Endometrium (tissue), 2 donors: Measurements from ENCODE around the gene LIPG.
A peak's percentile ranks its signal among the peaks of the same experiment; 100 is the strongest.

Experiments
- FAIRE-seq: peaks from 2 replicates; lab custom pipeline; 2012; peaks lifted over from hg19 to GRCh38; lab: Jason Lieb, UNC
- donor health status: control.
- donor health status: control.

Gene LIPG

GRCh38 chr18:49546719-49547273, 15.1 kb upstream of the LIPG start:
- no peak for FAIRE-seq

DNA sequence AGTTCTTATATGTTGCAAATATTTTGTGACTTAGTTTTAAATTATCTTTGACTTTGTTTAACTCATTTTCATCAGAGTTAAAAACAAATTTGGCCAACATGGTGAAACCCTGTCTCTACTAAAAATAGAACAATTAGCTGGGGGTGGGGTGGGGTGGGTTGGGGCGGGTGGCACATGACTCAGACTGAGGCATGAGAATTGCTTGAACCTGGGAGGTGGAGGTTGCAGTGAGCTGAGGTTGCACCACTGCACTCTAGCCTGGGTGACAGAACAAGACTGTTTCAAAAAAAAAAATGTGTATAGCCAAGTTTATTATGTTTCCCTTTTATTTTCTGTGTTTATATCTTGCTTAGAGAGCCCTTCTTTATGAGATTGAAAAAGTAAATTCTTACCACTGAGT, 14.2 kb upstream of the LIPG start:
- FAIRE-seq, result no peak

DNA sequence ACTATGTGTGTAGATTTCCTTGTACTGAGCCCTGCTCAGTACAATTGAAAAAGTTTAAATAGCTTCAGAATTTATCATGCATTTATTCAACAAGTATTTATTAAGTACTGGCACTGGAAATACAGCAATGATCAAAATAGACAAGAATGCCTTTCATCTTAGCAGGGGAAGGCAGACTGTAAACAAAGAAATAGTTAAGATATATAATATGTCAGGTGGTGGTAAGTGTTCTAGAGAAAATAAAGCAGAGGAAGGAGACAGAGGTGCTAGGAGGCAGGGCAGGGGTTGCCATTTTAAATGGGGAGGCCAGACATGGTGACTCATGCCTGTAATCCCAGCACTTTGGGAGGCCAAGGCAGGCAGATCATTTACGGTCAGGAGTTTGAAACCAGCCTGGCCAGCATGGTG, 13.6 kb upstream of the LIPG start:
- peak; percentile 80 for FAIRE-seq

DNA sequence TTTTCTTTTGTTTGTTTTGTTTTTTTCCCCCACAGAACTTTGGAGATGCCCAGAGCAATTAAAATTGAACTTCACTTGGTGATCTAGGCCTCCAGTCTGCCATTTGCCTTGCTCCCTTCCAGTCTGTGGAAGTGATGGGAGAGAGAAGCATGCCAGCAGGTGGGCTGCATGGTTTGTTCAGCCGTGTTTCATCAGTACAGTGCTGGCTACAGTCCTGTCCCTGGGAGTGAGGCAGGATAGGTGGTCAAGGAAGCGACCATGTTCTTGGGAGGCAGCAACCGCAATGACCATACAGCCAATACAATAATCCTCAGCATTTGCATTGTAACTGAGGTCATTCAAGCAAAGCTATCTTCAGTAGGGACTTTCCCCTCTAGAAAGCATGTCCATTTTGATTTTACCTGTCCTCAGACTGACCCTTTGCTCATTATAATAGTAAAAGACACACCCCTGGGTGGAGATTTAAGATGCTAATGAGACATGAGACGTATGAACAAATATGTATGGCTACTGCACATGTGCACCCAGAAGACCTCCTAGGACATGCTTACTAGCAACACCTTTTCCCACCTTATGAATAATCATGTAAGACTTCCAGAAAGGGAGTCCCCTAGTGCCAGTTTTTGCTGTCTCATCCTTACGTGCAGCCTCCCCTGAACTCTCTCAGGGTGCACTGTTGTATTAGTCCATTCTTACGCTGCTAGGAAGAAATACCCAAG, 11.1 kb upstream of the LIPG start:
- no peak for FAIRE-seq

DNA sequence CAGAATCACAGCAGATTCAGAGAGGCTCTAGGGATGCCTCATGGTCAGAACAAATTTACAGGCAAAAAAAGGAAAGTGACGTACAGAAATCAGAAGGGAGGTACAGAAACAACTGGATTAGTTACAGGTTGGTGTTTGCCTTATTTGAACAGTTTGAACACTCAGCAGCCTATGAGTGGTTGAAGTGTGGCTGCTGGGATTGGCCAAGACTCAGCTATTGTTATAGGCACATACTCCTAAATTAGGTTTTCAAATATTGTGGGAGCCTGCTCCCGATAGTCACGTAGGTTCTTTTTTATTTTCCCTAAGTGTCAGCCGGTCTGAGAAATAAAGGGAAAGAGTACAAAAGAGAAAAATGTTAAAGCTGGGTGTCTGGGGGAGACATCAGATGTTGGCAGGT, 8.9 kb upstream of the LIPG start:
- no peak for FAIRE-seq

GRCh38 chr18:49555641-49556040, 6.2 kb upstream of the LIPG start:
- FAIRE-seq, result no peak

DNA sequence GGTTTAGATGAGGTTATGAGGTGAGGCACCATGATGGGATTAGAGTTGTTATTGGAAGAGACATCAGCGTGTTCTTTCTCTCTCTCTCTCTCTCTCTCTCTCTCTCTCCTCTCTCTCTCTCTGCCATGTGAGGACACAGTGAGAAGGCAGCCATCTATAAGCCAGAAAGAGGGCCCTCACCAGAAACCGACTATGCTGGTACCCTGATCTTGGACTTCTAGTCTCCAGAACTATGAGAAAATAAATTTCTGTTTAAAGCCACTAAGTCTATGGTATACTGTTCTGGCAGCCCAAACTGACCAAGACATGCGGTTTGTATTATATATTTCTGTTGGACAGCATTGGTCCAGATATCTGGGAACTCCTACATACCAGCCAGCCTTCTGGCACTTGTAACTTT, 3.5 kb upstream of the LIPG start:
- FAIRE-seq, result no peak

GRCh38 chr18:49559326-49559931, 2.4 kb upstream of the LIPG start:
- FAIRE-seq, result peak; percentile 92

GRCh38 chr18:49560277-49560623, 1.6 kb upstream of the LIPG start:
- no peak for FAIRE-seq

GRCh38 chr18:49560624-49561288, 1.1 kb upstream of the LIPG start:
- FAIRE-seq, result no peak

- FAIRE-seq, result no peak
Measured at GRCh38 chr18:49562481-49563129, 748 bp downstream of the LIPG start.

DNA sequence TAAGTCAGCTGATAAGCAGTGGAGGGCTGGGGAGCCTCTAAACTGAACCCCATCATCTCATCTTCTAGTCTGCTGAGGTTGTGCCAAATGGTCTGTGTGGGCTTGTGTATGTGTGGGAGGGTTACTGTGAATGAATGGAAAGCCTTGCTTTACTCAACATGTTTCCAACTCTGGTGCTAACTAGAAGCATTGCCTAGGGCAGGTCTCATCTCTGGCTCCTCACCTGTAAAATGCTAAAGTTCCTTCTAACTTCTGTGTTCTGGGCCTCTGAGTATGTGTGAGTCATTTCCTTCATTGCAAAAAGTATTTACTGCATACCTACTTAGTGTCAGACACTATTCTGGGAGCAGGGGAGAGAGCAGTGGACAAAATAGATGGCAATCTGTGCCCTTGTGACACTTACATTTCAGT, 1.3 kb downstream of the LIPG start:
- no peak for FAIRE-seq

- FAIRE-seq, result no peak
Measured at GRCh38 chr18:49563701-49564517, 2.1 kb downstream of the LIPG start.

DNA sequence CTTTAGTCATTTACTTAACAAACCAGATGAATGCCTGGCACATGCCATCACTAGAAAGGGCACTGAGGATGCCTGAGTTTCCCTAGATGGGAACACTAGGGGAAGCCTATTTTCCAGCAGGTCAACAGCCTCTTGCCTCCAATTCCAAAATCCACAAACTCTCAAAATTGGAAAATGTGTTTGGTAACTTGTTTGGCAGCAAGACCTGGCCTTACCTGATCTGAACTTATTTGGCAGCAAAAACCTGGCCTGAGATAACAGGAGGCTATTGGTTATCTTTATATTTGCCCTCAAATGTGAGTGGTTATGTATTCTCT, 2.6 kb downstream of the LIPG start:
- FAIRE-seq, result no peak

DNA sequence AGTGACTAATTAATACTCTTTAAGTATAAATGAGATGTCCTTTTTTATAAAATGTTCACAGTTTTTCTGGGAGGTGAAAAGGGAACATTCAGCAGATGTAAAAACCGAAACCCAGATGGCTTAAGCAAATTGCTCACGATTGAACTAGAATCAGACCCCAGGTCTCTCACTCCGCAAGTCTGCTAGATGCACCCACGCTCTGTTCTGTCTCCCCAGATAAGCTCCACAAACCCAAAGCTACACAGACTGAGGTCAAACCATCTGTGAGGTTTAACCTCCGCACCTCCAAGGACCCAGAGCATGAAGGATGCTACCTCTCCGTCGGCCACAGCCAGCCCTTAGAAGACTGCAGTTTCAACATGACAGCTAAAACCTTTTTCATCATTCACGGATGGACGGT, 3.2 kb downstream of the LIPG start:
- no peak for FAIRE-seq

- no peak for FAIRE-seq
Measured at GRCh38 chr18:49565612-49566011, 3.8 kb downstream of the LIPG start.

DNA sequence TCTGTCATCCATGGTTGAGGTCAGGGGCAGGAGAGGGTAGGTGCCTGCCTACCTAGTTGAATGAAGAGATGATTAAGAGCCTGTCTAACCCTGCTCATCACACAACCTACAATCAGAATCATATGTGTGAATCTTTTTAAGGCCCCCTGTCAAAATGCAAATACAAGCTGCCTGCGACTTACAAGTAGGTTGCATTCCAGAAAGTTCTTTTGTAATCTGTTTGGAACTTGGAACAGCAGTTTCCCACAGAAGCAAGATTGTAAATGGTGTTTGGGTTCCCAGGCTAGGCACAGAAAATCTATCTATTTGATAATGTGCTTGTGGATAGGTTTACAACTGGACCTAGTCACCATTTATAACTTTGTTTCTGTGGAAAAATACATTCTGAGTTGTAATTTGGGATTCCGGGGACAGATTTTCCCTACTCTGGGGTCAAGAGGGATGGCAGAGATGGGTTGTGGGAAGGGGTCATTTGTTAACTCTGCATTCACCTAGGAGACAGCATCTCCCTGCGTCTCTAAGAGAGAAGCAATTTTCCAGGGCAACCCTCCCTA, 4.4 kb downstream of the LIPG start:
- no peak for FAIRE-seq

- FAIRE-seq, result no peak
Measured at GRCh38 chr18:49566985-49567384, 5.1 kb downstream of the LIPG start.

- no peak for FAIRE-seq
Measured at GRCh38 chr18:49569724-49570123, 7.9 kb downstream of the LIPG start.

DNA sequence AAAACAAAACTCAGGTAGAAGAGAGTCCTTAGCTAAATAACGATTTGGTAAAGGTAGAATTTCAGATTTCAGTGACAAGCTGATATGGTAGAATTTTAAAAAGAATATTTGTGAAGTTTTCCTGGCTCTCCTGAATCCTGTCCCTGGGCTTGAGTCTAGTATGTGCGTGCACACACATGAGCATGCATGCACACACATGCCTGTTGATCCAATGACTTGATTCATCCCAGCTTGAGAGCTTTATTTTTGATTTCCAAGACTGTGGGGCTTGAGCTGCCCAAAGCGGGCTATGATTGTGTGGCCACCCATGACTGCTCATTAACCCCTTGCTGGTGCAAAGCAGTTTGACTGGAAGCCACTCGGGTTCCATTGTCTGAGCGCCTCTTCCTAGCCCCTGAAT, 9.0 kb downstream of the LIPG start:
- FAIRE-seq, result no peak

DNA sequence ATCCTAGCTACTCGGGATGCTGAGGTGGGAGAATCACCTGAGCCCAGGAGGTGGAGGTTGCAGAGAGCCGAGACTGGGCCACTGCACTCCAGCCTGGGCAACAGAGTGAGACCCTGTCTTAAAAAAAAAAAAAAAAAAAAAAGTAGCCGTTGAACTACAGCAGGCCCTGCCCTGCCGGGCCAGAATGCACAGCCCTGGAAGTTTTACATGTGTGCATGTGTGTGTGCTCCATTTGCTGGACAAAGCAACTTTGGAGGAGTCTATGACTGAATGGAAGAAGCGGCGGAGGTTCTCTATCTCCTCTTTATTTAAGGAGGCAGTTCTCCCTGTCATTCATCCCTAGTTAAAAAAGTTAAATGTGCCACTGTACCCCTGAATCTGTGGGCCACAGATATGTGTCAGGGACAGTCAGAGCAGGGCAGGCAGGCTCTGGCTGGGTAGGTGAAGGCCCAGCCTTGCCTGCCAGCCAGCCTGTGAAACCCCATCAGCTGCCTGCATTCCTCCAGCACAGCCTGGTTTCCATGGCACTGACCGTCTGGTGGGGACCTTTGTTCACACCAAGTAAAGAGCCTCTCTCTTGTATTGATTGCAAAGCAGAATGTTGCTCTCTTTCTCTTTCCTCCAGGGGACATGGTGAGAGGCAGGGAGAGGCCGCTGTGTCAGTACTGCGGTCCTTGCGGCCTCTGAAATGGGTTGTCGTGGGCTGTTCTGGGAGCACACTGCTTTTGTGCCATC, 10.9 kb downstream of the LIPG start:
- FAIRE-seq, result no peak
